Measurements from ENCODE around the gene CFAP57. TPM values are rescaled to one million over a fixed set of nuclear protein-coding genes. Genes with fewer than 3 reads are reported as not detected.

The CFAP57 gene
- total and polyA plus RNA-seq, 2 of the 13 experiments (the other 11 are each of a cell fraction or from before 2014, with no cell fraction given): 0.01 TPM; not detected in 1

DNA sequence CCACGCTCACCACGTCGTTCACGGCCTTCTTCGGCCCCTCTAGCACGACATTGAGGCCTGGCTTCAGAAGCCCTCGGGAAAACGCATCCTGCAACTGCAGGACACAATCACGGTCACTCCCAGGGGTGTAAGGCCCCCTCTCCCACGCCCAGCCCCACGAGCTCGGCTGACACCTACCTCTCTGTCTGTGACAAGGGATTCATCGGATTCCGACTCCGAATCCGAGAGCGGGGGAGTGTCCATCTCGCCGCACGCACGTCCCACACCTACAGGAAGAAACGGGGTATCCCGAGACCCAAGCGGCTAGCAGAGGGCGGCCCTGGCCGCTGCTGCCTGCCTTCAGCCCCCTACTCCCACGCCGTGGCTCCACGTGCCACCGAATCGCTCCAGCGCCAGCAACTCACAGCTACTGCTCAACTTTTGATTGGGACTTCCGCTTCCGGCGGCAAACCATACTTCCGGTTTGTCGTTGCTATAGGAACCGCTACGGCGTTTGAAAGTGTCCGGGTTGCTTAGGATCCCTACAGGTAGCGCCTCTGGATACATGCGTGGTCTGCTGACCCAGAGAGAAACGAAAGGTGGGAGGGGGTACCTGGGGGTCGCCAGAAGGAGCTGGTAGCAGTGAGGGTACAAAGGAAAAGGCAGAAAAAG lies at the start of gene CFAP57, which contains the start of gene EBNA1BP2 (continued):
- TF ChIP-seq ZNF710 (CRISPR knock-in tag; IDR thresholded peaks at IDR 0.05; ENCODE audit: borderline replicate concordance): peak; percentile 42; the same call in 1 of the 2 replicates
- TF ChIP-seq KDM1A (CRISPR knock-in tag; IDR thresholded peaks at IDR 0.05): no peak
- TF ChIP-seq ZEB1 (IDR thresholded peaks at IDR 0.05; ENCODE audit: insufficient replicate concordance, low read depth): no peak
- TF ChIP-seq DZIP1 (CRISPR knock-in tag; IDR thresholded peaks at IDR 0.05): no peak
- TF ChIP-seq, protein P1, sequence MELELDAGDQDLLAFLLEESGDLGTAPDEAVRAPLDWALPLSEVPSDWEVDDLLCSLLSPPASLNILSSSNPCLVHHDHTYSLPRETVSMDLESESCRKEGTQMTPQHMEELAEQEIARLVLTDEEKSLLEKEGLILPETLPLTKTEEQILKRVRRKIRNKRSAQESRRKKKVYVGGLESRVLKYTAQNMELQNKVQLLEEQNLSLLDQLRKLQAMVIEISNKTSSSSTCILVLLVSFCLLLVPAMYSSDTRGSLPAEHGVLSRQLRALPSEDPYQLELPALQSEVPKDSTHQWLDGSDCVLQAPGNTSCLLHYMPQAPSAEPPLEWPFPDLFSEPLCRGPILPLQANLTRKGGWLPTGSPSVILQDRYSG (CRISPR knock-in tag; IDR thresholded peaks at IDR 0.05): peak; percentile 17; the same call in 1 of the 2 replicates
- peak; percentile 74 for TF ChIP-seq ETV5 (CRISPR knock-in tag; IDR thresholded peaks at IDR 0.05; ENCODE audit: borderline replicate concordance)
- TF ChIP-seq ZNF326 (CRISPR knock-in tag; IDR thresholded peaks at IDR 0.05; ENCODE audit: borderline replicate concordance): no peak
- peak; percentile 14; the same call in 1 of the 2 replicates for TF ChIP-seq DNMT3B (CRISPR knock-in tag; conservative IDR thresholded peaks at IDR 0.05)
- peak; percentile 67; the same call in 1 of the 2 replicates for TF ChIP-seq ZNF598 (CRISPR knock-in tag; IDR thresholded peaks at IDR 0.05; ENCODE audit: borderline replicate concordance)
- TF ChIP-seq ZNF792 (CRISPR knock-in tag; IDR thresholded peaks at IDR 0.05): peak; percentile 50; the same call in 1 of the 2 replicates
- TF ChIP-seq CEBPG (CRISPR knock-in tag; IDR thresholded peaks at IDR 0.05): peak; percentile 36
- peak; percentile 89 for TF ChIP-seq PHF8 (CRISPR knock-in tag; IDR thresholded peaks at IDR 0.05)
- TF ChIP-seq ZNF124 (CRISPR knock-in tag; IDR thresholded peaks at IDR 0.05): no peak
- TF ChIP-seq RFX3 (CRISPR knock-in tag; IDR thresholded peaks at IDR 0.05): peak; percentile 98
- TF ChIP-seq MIXL1 (CRISPR knock-in tag; IDR thresholded peaks at IDR 0.05): peak; percentile 45; the same call in 1 of the 2 replicates
- TF ChIP-seq, protein P2, sequence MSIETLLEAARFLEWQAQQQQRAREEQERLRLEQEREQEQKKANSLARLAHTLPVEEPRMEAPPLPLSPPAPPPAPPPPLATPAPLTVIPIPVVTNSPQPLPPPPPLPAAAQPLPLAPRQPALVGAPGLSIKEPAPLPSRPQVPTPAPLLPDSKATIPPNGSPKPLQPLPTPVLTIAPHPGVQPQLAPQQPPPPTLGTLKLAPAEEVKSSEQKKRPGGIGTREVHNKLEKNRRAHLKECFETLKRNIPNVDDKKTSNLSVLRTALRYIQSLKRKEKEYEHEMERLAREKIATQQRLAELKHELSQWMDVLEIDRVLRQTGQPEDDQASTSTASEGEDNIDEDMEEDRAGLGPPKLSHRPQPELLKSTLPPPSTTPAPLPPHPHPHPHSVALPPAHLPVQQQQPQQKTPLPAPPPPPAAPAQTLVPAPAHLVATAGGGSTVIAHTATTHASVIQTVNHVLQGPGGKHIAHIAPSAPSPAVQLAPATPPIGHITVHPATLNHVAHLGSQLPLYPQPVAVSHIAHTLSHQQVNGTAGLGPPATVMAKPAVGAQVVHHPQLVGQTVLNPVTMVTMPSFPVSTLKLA (IDR thresholded peaks at IDR 0.05): peak; percentile 81
- TF ChIP-seq NKX3-1 (CRISPR knock-in tag; IDR thresholded peaks at IDR 0.05): peak; percentile 49; the same call in 1 of the 2 replicates
- no peak for TF ChIP-seq TP53 (CRISPR knock-in tag; conservative IDR thresholded peaks at IDR 0.05)
- TF ChIP-seq HNRNPLL (IDR thresholded peaks at IDR 0.05; ENCODE audit: low read depth, low read length, poor library complexity, severe bottlenecking): peak; percentile 53
- no peak for TF ChIP-seq ZNF816 (CRISPR knock-in tag; IDR thresholded peaks at IDR 0.05; ENCODE audit: borderline replicate concordance)
- TF ChIP-seq, protein P3, sequence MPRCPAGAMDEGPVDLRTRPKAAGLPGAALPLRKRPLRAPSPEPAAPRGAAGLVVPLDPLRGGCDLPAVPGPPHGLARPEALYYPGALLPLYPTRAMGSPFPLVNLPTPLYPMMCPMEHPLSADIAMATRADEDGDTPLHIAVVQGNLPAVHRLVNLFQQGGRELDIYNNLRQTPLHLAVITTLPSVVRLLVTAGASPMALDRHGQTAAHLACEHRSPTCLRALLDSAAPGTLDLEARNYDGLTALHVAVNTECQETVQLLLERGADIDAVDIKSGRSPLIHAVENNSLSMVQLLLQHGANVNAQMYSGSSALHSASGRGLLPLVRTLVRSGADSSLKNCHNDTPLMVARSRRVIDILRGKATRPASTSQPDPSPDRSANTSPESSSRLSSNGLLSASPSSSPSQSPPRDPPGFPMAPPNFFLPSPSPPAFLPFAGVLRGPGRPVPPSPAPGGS (CRISPR knock-in tag; IDR thresholded peaks at IDR 0.05): no peak
- peak; percentile 47; the same call in 1 of the 2 replicates for TF ChIP-seq ZNF143 (CRISPR knock-in tag; IDR thresholded peaks at IDR 0.05)
